Activated CD4-positive, alpha-beta T cell treated with anti-CD3 and anti-CD28 coated beads, Interleukin-2, Interleukin-6, amounts not matched to agents 100 ng/mL and 50 ng/mL, durations not matched to agents 16 hours and 8 hours (primary cell): ENCODE measurements around the gene PCCB.
"Not testable (repeated sequence)": the region's sequence is repeated elsewhere in the genome, so short reads cannot be mapped to it uniquely, and the experiment has no call there.

Experiments used
- DNase-seq: peaks from one replicate; pipeline ENCODE4 v3.0.0-alpha.2; 2020

PCCB gene

DNA sequence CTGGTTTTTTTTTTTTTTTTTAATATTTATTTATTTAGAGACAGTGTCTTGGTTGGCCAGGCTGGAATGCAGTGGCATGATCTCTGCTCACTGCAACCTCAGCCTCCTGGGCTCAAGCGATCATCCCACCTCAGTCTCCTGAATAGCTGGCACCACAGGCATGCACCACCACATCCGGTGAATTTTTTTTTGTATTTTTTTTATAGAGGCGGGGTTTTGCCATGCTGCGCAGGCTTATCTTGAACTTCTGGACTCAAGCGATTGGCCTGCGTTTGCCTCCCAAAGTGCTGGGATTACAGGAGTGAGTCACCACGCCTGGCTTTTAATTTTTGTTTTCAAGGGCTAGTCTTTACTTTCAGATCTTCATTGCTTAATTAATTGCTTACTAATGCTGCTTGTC is 13.1 kb downstream of the PCCB start:
- no peak for DNase-seq

- peak; percentile 32 for DNase-seq
Observed at GRCh38 chr3:136266468-136267125, 16.5 kb downstream of the PCCB start.

- no peak for DNase-seq
Observed at GRCh38 chr3:136267235-136267634, 17.1 kb downstream of the PCCB start.

- DNase-seq, result peak; percentile 32
Observed at GRCh38 chr3:136270179-136270578, 20.0 kb downstream of the PCCB start.

DNA sequence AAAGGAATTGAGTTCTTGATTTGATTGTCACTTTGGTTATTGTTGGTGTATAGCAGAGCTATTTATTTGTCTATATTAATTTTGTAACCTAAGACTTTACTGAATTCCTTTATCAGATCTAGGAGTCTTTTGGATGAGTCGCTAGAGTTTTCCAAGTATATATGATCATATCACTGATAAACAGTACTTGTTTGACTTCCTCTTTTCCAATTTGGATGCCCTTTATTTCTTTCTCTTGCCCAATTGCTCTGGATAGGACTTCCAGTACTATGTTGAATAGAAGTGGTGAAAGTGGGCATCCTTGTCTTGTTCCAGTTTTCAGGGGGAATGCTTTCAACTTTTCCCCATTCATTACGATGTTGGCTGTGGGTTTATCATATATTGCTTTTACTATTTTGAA is 21.5 kb downstream of the PCCB start:
- DNase-seq, result not testable (repeated sequence)

DNA sequence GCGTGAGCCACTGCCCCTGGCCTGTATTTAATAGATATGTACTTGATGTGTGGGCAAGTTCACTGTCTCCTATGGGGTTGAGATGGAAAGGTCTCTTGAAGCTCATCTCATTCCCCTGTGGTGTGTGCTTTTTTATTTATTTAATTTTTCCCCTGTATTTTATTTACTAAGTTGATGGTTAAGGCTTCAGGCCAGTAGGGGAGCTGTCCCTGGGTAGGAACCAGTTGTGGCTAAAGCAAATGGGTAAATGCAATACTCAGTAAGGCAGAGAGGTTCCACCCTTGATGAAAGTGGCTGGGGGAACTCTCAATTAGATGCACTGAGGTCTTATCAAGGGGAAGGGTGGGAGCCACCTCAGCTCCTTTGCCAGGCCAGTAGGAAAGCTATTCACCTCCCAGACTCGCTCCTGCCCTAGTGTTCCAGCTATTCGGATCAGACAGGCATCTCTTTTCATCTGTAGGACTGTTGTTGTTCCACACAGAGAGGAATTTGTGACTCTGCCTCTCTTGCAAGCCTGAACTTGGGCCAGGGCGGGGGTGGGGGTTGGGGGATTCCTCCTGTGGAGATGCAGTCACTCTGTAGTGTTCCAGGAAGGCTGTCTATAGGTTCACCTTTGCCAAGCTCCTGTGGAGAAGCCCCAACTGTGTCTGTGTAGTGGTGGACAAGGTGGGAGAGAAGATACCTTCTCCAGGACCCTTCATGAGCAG is 26.1 kb downstream of the PCCB start:
- no peak for DNase-seq

DNA sequence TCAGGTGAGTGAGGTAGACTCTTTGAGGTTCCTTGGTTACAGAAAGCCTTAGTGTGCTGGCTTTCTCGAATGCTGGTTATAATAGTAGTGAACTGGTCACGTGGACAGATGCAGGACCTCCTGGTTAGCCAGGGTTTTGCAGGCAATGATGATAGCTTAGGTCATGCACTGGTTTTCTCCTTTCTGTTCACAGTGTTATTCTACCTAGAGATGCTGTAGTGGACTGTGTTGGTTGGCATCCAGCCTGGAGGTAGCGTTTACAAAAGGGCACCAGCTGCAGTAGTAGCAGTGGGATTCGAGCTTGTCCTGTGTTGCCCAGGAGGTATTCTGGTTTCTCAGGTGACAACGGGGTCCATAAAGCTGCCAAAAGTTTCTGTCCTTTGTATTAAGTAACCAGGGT is 27.0 kb downstream of the PCCB start:
- no peak for DNase-seq

GRCh38 chr3:136277634-136278033 is 27.5 kb downstream of the PCCB start:
- no peak for DNase-seq

DNA sequence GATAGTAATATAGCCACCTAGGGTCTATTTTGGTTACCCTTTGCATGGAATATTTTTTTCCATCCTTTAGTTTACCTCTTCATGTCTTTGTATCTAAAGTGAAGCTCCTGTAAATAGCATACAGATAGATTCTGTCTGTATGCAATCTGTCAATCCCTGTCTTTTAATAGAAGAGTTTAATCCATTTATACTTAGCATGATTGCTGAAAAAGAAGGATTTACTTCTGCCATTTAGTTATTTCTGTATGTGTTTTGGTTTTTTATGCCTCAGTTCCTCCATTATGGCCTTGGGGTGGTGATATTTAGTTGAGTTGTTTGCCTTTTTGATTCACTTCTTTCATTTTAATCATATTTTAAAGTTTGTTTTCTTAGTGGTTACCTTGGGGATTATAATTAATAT is 29.0 kb downstream of the PCCB start:
- DNase-seq, result no peak

GRCh38 chr3:136280961-136281360 is 30.8 kb downstream of the PCCB start:
- DNase-seq, result no peak

- DNase-seq, result no peak
Observed at GRCh38 chr3:136281966-136282520, 31.9 kb downstream of the PCCB start.

DNA sequence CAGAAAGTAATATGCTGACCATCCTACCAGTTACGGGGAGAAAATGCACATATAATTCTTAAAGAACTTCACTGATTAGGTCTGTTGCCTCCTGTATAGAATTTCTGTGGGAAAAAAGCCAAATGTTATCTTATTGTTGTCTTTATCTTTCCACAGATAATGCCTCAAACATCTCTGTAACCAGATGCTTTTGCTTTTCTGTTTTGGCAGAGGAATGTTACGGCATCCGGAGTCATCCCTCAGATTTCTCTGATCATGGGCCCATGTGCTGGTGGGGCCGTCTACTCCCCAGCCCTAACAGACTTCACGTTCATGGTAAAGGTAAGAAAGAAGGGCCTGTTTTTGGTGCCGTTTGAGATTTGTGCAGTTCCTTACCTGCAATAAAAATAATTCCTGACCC is 33.5 kb downstream of the PCCB start:
- DNase-seq, result no peak

DNA sequence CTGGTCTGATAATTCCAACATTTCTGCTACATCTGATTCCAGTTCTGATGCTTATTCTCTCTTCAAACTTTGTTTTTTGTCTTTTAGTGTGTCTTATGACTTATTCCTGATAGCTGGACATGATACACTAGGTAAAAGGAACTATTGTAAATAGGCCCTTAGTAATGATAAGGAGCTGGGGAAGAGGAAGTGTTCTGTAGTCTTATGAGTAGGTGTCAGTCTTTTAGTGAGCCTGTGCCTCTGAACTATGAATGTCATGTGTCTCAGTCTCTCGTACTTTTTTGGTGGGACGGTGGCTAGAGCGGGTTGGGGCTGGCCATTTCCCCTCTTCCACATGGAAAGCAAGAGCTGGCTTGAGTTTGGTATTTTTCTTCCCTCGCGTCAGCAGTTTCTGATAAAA is 41.2 kb downstream of the PCCB start:
- no peak for DNase-seq

- DNase-seq, result no peak
Observed at GRCh38 chr3:136292500-136292899, 42.4 kb downstream of the PCCB start.

DNA sequence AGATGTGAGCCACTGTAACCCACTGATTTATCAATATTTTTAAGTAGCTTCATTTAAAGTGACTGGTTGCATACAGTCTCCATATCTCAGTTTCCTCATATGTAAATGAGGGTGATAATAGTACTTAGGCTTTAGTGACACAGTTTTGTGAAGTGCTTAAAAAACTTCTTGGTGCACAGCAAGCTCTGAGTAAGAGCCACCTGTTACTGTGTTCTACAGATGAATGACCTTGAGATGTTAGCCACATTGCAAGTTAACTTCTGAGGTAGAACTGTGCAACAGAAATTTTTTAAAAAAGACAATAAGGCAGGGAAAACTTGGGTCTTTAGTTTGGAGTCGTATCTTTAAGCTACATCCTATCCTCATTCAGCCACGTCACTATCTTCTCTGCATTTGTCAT is 43.1 kb downstream of the PCCB start:
- no peak for DNase-seq

GRCh38 chr3:136294176-136294575 is 44.0 kb downstream of the PCCB start:
- no peak for DNase-seq

- no peak for DNase-seq
Observed at GRCh38 chr3:136296960-136297359, 46.8 kb downstream of the PCCB start.

GRCh38 chr3:136297826-136298225 is 47.7 kb downstream of the PCCB start:
- DNase-seq, result no peak

DNA sequence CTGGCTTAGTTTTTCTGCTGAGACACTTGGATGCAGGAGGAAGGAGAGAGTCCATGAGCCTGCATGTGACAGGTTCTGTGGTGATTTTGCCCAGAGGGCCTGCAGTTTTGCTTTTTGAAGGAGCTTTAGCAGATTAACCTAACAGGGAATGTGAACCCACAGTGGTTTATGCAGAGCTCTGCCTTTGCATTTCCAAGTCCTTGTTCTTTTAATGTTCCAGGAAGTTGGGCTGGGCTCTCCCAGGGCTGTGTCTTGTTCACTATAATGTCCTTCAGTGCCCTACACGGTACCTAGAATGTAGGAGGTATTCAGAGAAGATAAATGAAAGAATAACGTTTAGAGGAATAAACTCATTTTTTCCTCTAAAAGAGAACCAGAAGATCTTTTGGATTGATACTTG is 50.3 kb downstream of the PCCB start:
- no peak for DNase-seq

DNA sequence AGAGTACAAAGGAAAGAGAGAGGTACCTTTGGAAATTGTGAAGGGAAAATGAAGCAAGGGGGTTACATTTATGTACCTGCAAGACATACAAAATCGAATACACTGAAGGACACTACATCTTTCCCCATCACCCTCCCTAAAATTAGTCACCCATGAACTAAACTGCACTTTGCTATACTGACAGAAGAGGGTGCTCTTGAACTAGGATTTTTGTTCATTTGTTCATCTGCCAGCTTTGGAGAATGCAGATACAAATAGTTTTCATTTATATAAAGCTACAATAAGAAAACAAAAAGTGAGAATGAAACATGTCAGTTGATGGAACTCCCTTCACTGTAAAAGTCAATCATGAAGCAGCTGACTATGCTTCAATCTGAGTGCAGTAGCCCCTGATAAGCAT is 55.7 kb downstream of the PCCB start:
- DNase-seq, result peak; percentile 26

DNA sequence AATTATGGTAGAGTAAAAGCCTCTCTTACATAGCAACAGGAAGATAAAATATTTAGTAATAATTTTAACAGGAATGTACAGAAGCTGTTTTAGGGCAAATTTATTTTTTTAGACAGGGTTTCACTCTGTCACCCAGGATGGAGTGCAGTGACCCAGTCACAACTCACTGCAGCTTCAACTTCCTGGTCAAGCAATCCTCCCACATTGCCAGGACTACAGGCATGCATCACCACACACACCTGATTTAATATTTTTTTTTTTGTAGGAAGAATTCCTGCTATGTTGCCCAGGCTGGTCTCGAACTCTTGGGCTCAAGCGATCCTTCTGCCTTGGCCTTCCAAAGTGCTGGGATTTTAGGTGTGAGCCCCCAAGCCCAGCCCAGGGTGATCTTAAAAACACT is 61.1 kb downstream of the PCCB start:
- no peak for DNase-seq

GRCh38 chr3:136311968-136312367 is 61.8 kb downstream of the PCCB start:
- DNase-seq, result no peak

GRCh38 chr3:136326316-136326715 is 76.2 kb downstream of the PCCB start:
- no peak for DNase-seq

- DNase-seq, result no peak
Observed at GRCh38 chr3:136327671-136328070, 77.5 kb downstream of the PCCB start.

- DNase-seq, result no peak
Observed at GRCh38 chr3:136329593-136329992, 79.5 kb downstream of the PCCB start.
